Suprapubic skin (tissue), 4 donors: ENCODE data around the gene MTG2.

Experiments used
- CTCF ChIP-seq, 2 donors: fragments of 200-600 bp in 1 of 2; fragments of 450-650 bp in 1 of 2; sonication (generic) in 1 of 2; IDR thresholded peaks; one replicate each; pipeline ENCODE4 v1.5.1; 2016 to 2019; ENCODE audit warnings: antibody characterized with exemption in 2 of 2, mild to moderate bottlenecking in 1 of 2, moderate library complexity in 1 of 2
- POLR2A ChIP-seq, 2 donors: fragments of 450-650 bp; IDR thresholded peaks; one replicate each; pipeline ENCODE4 v1.6.1; 2017; ENCODE audit warnings: antibody characterized with exemption in 2 of 2, mild to moderate bottlenecking in 2 of 2, moderate library complexity in 2 of 2
- POLR2AphosphoS5 ChIP-seq, 3 donors: sonication (generic); formaldehyde crosslinking; IDR thresholded peaks; one replicate each; pipeline ENCODE4 v1.6.1; 2017; ENCODE audit warnings: antibody characterized with exemption in 3 of 3

- TF ChIP-seq POLR2AphosphoS5 (IDR thresholded peaks at IDR 0.05), result no peak
- no peak for TF ChIP-seq CTCF (IDR thresholded peaks at IDR 0.05)
- TF ChIP-seq POLR2A (IDR thresholded peaks at IDR 0.05), result no peak
Observed at GRCh38 chr20:62195075-62195405, 12.2 kb downstream of the MTG2 start.
